Urinary bladder (tissue), 4 donors: ENCODE measurements around the gene CTSK. TPM values are rescaled to one million over a fixed set of nuclear protein-coding genes. Genes with fewer than 3 reads are reported as not detected.
A peak's percentile ranks its signal among the peaks of the same experiment; 100 is the strongest.
"Not testable (repeated sequence)": the region's sequence is repeated elsewhere in the genome, so short reads cannot be mapped to it uniquely, and the experiment has no call there.

Experiments
- DNase-seq: peaks from one replicate; pipeline ENCODE4 v3.0.0-alpha.2; 2015; ENCODE audit errors: extremely low spot score
- H3K27ac ChIP-seq: one replicate; pipeline ENCODE4 v1.5.1; 2013; ENCODE audit warnings: low read depth, mild to moderate bottlenecking, moderate library complexity
- H3K36me3 ChIP-seq: one replicate; pipeline ENCODE4 v1.6.1; 2013; ENCODE audit warnings: mild to moderate bottlenecking, moderate library complexity; ENCODE audit not compliant: insufficient read depth
- H3K4me1 ChIP-seq: one replicate; pipeline ENCODE4 v1.6.1; 2013; ENCODE audit warnings: mild to moderate bottlenecking, moderate library complexity; ENCODE audit not compliant: insufficient read depth
- H3K4me3 ChIP-seq: one replicate; pipeline ENCODE4 v1.5.1; 2013; ENCODE audit warnings: low read depth, low read length
- WGBS: extraction: QIAGEN DNeasy Blood & Tissue Kit; methylation state at CpG from one replicate; pipeline ENCODE4 v1.1.7; 2013; 5-methylcytosine and 5-hydroxymethylcytosine counted together
- polyA plus RNA-seq: library from polyadenylated mRNA; stranded (reverse); fragments of 200-250 nt; gene quantifications from one replicate; pipeline ENCODE4 v1.2.3, GENCODE V29; 2013
- total RNA-seq: library from RNA; depleted of rRNA; stranded (reverse); fragments of >200 nt; gene quantifications from one replicate; pipeline ENCODE4 v1.2.3, GENCODE V29; 2014
- donor health status: healthy with polysubstance abuse.
- donor health status: healthy.

CTSK gene
- total and polyA plus RNA-seq, 2 donors = 97.9 to 161 TPM

GRCh38 chr1:150820730-150821512, 12.9 kb upstream of the CTSK start:
- 80% methylated on average over 7 of the region's 7 CpGs for WGBS
- H3K4me1 ChIP-seq = no peaks in the 10 kb centered on the region
- H3K27ac ChIP-seq = no peak overlapping the region
- peaks cover 7% of the 10 kb centered on the region for H3K36me3 ChIP-seq
- H3K4me3 ChIP-seq = no peak overlapping the region
- DNase-seq = no peak

- DNase-seq = no peak
- WGBS = 90% methylated on average over 4 of the region's 4 CpGs
- Histone ChIP-seq H3K36me3 (peaks cover 12% of the 10 kb centered on the region), H3K4me1 (no peaks in the 10 kb centered on the region), H3K27ac (no peak overlapping the region), H3K4me3 (no peak overlapping the region)
Measured at GRCh38 chr1:150815871-150816270, 7.8 kb upstream of the CTSK start.

- 44% methylated on average over 5 of the region's 5 CpGs for WGBS
- Histone ChIP-seq H3K36me3 (peaks cover 9% of the 10 kb centered on the region), H3K4me1 (no peaks in the 10 kb centered on the region), H3K4me3 (no peak overlapping the region), H3K27ac (no peak overlapping the region)
- DNase-seq = no peak
Measured at GRCh38 chr1:150813028-150813707, 5.1 kb upstream of the CTSK start.

- H3K4me1 ChIP-seq = no peaks in the 10 kb centered on the region
- peaks cover 6% of the 10 kb centered on the region for H3K36me3 ChIP-seq
- no peak overlapping the region for H3K4me3 ChIP-seq
- peak overlapping the region; percentile 23 for H3K27ac ChIP-seq
- DNase-seq = no peak
- WGBS = 28% methylated on average over 9 of the region's 9 CpGs
Measured at GRCh38 chr1:150810958-150811659, 3.0 kb upstream of the CTSK start.

- Histone ChIP-seq H3K4me1 (no peaks in the 10 kb centered on the region), H3K4me3 (no peak overlapping the region), H3K36me3 (peaks cover 7% of the 10 kb centered on the region), H3K27ac (no peak overlapping the region)
- 39% methylated on average over 3 of the region's 3 CpGs for WGBS
- no peak for DNase-seq
Measured at GRCh38 chr1:150809651-150810050, 1.6 kb upstream of the CTSK start.

GRCh38 chr1:150808846-150809245, 786 bp upstream of the CTSK start:
- Histone ChIP-seq H3K4me1 (peaks cover under 1% of the 10 kb centered on the region), H3K4me3 (peak overlapping the region; percentile 5), H3K36me3 (peaks cover 7% of the 10 kb centered on the region), H3K27ac (peak overlapping the region; percentile 41)
- 25% methylated on average over 2 of the region's 2 CpGs for WGBS
- DNase-seq = no peak

GRCh38 chr1:150807249-150808023, 624 bp downstream of the CTSK start:
- Histone ChIP-seq H3K4me1 (peaks cover 2% of the 10 kb centered on the region), H3K36me3 (peaks cover 4% of the 10 kb centered on the region), H3K4me3 (peak overlapping the region; percentile 49), H3K27ac (peak overlapping the region; percentile 35)
- DNase-seq = no peak
- WGBS = 9% methylated on average over 7 of the region's 7 CpGs

- H3K4me3 ChIP-seq = no peak overlapping the region
- H3K36me3 ChIP-seq = peaks cover 4% of the 10 kb centered on the region
- no peak overlapping the region for H3K27ac ChIP-seq
- peaks cover 2% of the 10 kb centered on the region for H3K4me1 ChIP-seq
- WGBS = 69% methylated on average over 4 of the region's 4 CpGs
- DNase-seq = no peak
Measured at GRCh38 chr1:150805899-150806298, 2.2 kb downstream of the CTSK start.

GRCh38 chr1:150804671-150805070, 3.4 kb downstream of the CTSK start:
- WGBS = 73% methylated on average over 3 of the region's 3 CpGs
- Histone ChIP-seq H3K36me3 (peaks cover 4% of the 10 kb centered on the region), H3K27ac (no peak overlapping the region), H3K4me1 (peaks cover 2% of the 10 kb centered on the region), H3K4me3 (no peak overlapping the region)
- no peak for DNase-seq

- Histone ChIP-seq H3K4me3 (no peak overlapping the region), H3K4me1 (peaks cover 2% of the 10 kb centered on the region), H3K27ac (no peak overlapping the region), H3K36me3 (peaks cover 5% of the 10 kb centered on the region)
- 78% methylated on average over 5 of the region's 5 CpGs for WGBS
- no peak for DNase-seq
Measured at GRCh38 chr1:150799089-150799488, 9.0 kb downstream of the CTSK start.

- Histone ChIP-seq H3K27ac (no peak overlapping the region), H3K4me3 (no peak overlapping the region), H3K4me1 (no peaks in the 10 kb centered on the region), H3K36me3 (peaks cover 3% of the 10 kb centered on the region)
- DNase-seq = no peak
- 65% methylated on average over 4 of the region's 4 CpGs for WGBS
Measured at GRCh38 chr1:150798525-150798924, 9.5 kb downstream of the CTSK start.

- Histone ChIP-seq H3K27ac (no peak overlapping the region), H3K4me1 (no peaks in the 10 kb centered on the region), H3K36me3 (peaks cover 3% of the 10 kb centered on the region), H3K4me3 (no peak overlapping the region)
- 77% methylated on average over 3 of the region's 3 CpGs for WGBS
- no peak for DNase-seq
Measured at GRCh38 chr1:150796374-150796773, 11.7 kb downstream of the CTSK start.

- DNase-seq, H3K4me3 ChIP-seq, H3K36me3 ChIP-seq, H3K4me1 ChIP-seq, H3K27ac ChIP-seq: not testable (repeated sequence)
- WGBS = 95% methylated on average over 3 of the region's 3 CpGs
Measured at GRCh38 chr1:150793778-150794177, 14.3 kb downstream of the CTSK start.
